CD14-positive monocyte (primary cell): Measurements from ENCODE around the gene FRMD4A. TPM values are rescaled to one million over a fixed set of nuclear protein-coding genes. Genes with fewer than 3 reads are reported as not detected.

Experiments used
- DNase-seq, 3 donors: peaks; one replicate each; pipeline ENCODE4 v3.0.0-alpha.2; 2011 to 2022
- H2AFZ ChIP-seq: 2 replicates; pipeline ENCODE4 v1.6.0; 2012; ENCODE audit warnings: mild to moderate bottlenecking, low read depth, low read length, inconsistent platforms; ENCODE audit not compliant: insufficient read depth, poor library complexity, severe bottlenecking
- H3K27ac ChIP-seq, 2 donors: 1 replicate in 1 of 2; 2 replicates in 1 of 2; pipeline ENCODE4 v1.5.1; 2012 to 2013; ENCODE audit warnings: low read length in 2 of 2, control low read depth in 1 of 2, inconsistent platforms in 1 of 2, low read depth in 1 of 2, mild to moderate bottlenecking in 1 of 2
- H3K27me3 ChIP-seq, 2 donors: one replicate each; pipeline versions ENCODE4 v1.6.0 to v1.6.1; 2011 to 2013; ENCODE audit warnings: low read length in 2 of 2; ENCODE audit not compliant: control insufficient read depth in 2 of 2, insufficient read depth in 2 of 2
- H3K36me3 ChIP-seq, 2 donors: replicated peaks in 1 of 2; 1 replicate in 1 of 2; 2 replicates in 1 of 2; pipeline versions ENCODE4 v1.5.1 to v1.6.1; 2012 to 2013; ENCODE audit warnings: low read length in 2 of 2, control low read depth in 1 of 2, inconsistent platforms in 1 of 2, mild to moderate bottlenecking in 1 of 2; ENCODE audit not compliant: insufficient read depth in 2 of 2, control insufficient read depth in 1 of 2
- H3K4me1 ChIP-seq, 2 donors: 1 replicate in 1 of 2; 2 replicates in 1 of 2; pipeline versions ENCODE4 v1.5.1 to v1.6.1; 2012 to 2013; ENCODE audit warnings: low read length in 2 of 2, control low read depth in 1 of 2, inconsistent platforms in 1 of 2, mild to moderate bottlenecking in 1 of 2, moderate library complexity in 1 of 2; ENCODE audit not compliant: insufficient read depth in 2 of 2, control insufficient read depth in 1 of 2
- H3K4me2 ChIP-seq: replicated peaks from 2 replicates; pipeline ENCODE3; 2012; ENCODE audit warnings: low read length, moderate library complexity, mild to moderate bottlenecking; ENCODE audit not compliant: poor library complexity, severe bottlenecking; ENCODE audit errors: extremely low read depth
- H3K4me3 ChIP-seq, 3 experiments: fragments of 200-600 bp in 1 of 3; sonication (generic) in 1 of 3; replicated peaks in 1 of 3; 1 replicate in 2 of 3; 2 replicates in 1 of 3; pipeline ENCODE4 v1.5.1; 2011 to 2013; ENCODE audit warnings: low read length in 3 of 3, mild to moderate bottlenecking in 3 of 3, control low read depth in 2 of 3, low read depth in 2 of 3, inconsistent platforms in 1 of 3, moderate library complexity in 1 of 3
- H3K79me2 ChIP-seq: 2 replicates; pipeline ENCODE4 v1.6.0; 2012; ENCODE audit warnings: mild to moderate bottlenecking, control low read depth, inconsistent platforms, low read length, moderate library complexity; ENCODE audit not compliant: insufficient read depth
- H3K9ac ChIP-seq: 2 replicates; pipeline ENCODE4 v1.6.0; 2017; ENCODE audit warnings: low read length, mild to moderate bottlenecking; ENCODE audit not compliant: insufficient read depth, poor library complexity, severe bottlenecking
- H3K9me3 ChIP-seq, 2 donors: replicated peaks in 1 of 2; 1 replicate in 1 of 2; 2 replicates in 1 of 2; pipeline versions ENCODE4 v1.5.1 to v1.6.1; 2012 to 2013; ENCODE audit warnings: low read length in 2 of 2, control low read depth in 1 of 2; ENCODE audit not compliant: control insufficient read depth in 1 of 2, insufficient read depth in 1 of 2
- H4K20me1 ChIP-seq: 2 replicates; pipeline ENCODE4 v1.6.0; 2012; ENCODE audit warnings: mild to moderate bottlenecking, low read length, control low read depth, moderate library complexity; ENCODE audit not compliant: insufficient read depth
- H3K27ac Mint-ChIP-seq, 7 donors: one replicate each; pipeline ENCODE4 v1.8.0; 2020; ENCODE audit warnings: mild to moderate bottlenecking in 7 of 7, mixed read lengths in 7 of 7, moderate library complexity in 6 of 7, inconsistent platforms in 2 of 7
- H3K27me3 Mint-ChIP-seq, 3 donors: one replicate each; pipeline ENCODE4 v1.8.0; 2021 to 2022; ENCODE audit warnings: low read depth in 3 of 3, mild to moderate bottlenecking in 3 of 3, mixed read lengths in 3 of 3, moderate library complexity in 3 of 3, inconsistent platforms in 1 of 3
- H3K36me3 Mint-ChIP-seq, 2 donors: one replicate each; pipeline ENCODE4 v1.8.0; 2020; ENCODE audit warnings: mixed read lengths in 2 of 2, inconsistent platforms in 1 of 2, mild to moderate bottlenecking in 1 of 2
- H3K4me1 Mint-ChIP-seq: one replicate; pipeline ENCODE4 v1.8.0; 2020; ENCODE audit warnings: mild to moderate bottlenecking, mixed read lengths
- H3K4me3 Mint-ChIP-seq, 2 donors: one replicate each; pipeline ENCODE4 v1.8.0; 2020; ENCODE audit warnings: mild to moderate bottlenecking in 2 of 2, mixed read lengths in 2 of 2, moderate library complexity in 1 of 2
- H3K9me3 Mint-ChIP-seq, 7 donors: one replicate each; pipeline ENCODE4 v1.8.0; 2020 to 2022; ENCODE audit warnings: mixed read lengths in 7 of 7, mild to moderate bottlenecking in 6 of 7, moderate library complexity in 6 of 7, inconsistent platforms in 2 of 7
- WGBS: methylation state at CpG from one replicate; pipeline ENCODE4 v1.1.5; 2013; ENCODE audit warnings: missing lambda C conversion rate; ENCODE audit not compliant: insufficient coverage; 5-methylcytosine and 5-hydroxymethylcytosine counted together
- intact Hi-C, 2 donors: fragments of 100-400 bp; cut with micrococcal nuclease; formaldehyde crosslinking; loops; one replicate each; pipeline versions ENCODE4 v1.15.0 to v1.15.1; 2023
- polyA plus RNA-seq, 3 donors: library from polyadenylated mRNA; depleted of rRNA in 1 of 3; unstranded in 2 of 3; stranded (reverse) in 1 of 3; fragments of 300-500 nt in 2 of 3; fragments of >200 nt in 1 of 3; fragmentation: Illumina TruSeq in 2 of 3; gene quantifications; 1 replicate in 2 of 3; 2 replicates in 1 of 3; pipeline ENCODE4 v1.2.3, GENCODE V29; 2012 to 2021
- TF ChIP-seq, protein P1 (sequence below): fragments of 200-600 bp; IDR thresholded peaks from one replicate; pipeline ENCODE4 v1.8.0; 2022; ENCODE audit warnings: antibody characterized with exemption, mild to moderate bottlenecking

The FRMD4A gene
- polyA plus RNA-seq, 3 donors, result 0.12 TPM; not detected in 2

GRCh38 chr10:13758312-13758711 lies 572.4 kb downstream of the FRMD4A start:
- Histone ChIP-seq H3K36me3 (no peaks in the 10 kb centered on the region), H3K4me1 (peaks cover 16 to 19% of the 10 kb centered on the region in 2 donors), H3K27me3 (no peaks in the 10 kb centered on the region), H2AFZ (no peak overlapping the region), H3K9me3 (no peaks in the 10 kb centered on the region), H3K27ac (no peak overlapping the region), H3K9ac (no peak overlapping the region), H3K79me2 (no peaks in the 10 kb centered on the region), H4K20me1 (no peaks in the 10 kb centered on the region), H3K4me2 (no peak overlapping the region), H3K4me3 (no peak overlapping the region)
- no peak for DNase-seq
- Mint-ChIP-seq H3K4me3 (no peak overlapping the region), H3K27ac (no peak overlapping the region), H3K36me3 (no peaks in the 10 kb centered on the region), H3K4me1 (peaks cover 21% of the 10 kb centered on the region), H3K27me3 (peaks cover 0 to 4% (median 0%) of the 10 kb centered on the region in 3 donors), H3K9me3 (peaks cover 0 to 3% (median 0%) of the 10 kb centered on the region in 7 donors)
- intact Hi-C loops, result no loop called here
- 75% methylated on average over 2 of the region's 3 CpGs for WGBS
- TF ChIP-seq, protein P1, sequence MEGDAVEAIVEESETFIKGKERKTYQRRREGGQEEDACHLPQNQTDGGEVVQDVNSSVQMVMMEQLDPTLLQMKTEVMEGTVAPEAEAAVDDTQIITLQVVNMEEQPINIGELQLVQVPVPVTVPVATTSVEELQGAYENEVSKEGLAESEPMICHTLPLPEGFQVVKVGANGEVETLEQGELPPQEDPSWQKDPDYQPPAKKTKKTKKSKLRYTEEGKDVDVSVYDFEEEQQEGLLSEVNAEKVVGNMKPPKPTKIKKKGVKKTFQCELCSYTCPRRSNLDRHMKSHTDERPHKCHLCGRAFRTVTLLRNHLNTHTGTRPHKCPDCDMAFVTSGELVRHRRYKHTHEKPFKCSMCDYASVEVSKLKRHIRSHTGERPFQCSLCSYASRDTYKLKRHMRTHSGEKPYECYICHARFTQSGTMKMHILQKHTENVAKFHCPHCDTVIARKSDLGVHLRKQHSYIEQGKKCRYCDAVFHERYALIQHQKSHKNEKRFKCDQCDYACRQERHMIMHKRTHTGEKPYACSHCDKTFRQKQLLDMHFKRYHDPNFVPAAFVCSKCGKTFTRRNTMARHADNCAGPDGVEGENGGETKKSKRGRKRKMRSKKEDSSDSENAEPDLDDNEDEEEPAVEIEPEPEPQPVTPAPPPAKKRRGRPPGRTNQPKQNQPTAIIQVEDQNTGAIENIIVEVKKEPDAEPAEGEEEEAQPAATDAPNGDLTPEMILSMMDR, result no peak

GRCh38 chr10:13754277-13754676 lies 576.4 kb downstream of the FRMD4A start:
- Histone ChIP-seq H3K36me3 (no peaks in the 10 kb centered on the region), H4K20me1 (no peaks in the 10 kb centered on the region), H3K4me1 (peaks cover 16 to 19% of the 10 kb centered on the region in 2 donors), H2AFZ (no peak overlapping the region), H3K27ac (no peak overlapping the region), H3K9me3 (no peaks in the 10 kb centered on the region), H3K79me2 (no peaks in the 10 kb centered on the region), H3K4me2 (no peak overlapping the region), H3K27me3 (no peaks in the 10 kb centered on the region), H3K9ac (no peak overlapping the region), H3K4me3 (no peak overlapping the region)
- Mint-ChIP-seq H3K4me1 (peaks cover 23% of the 10 kb centered on the region), H3K9me3 (no peaks in the 10 kb centered on the region), H3K27ac (no peak overlapping the region), H3K36me3 (no peaks in the 10 kb centered on the region), H3K27me3 (peaks cover 2% of the 10 kb centered on the region in 3 donors), H3K4me3 (no peak overlapping the region)
- intact Hi-C loops, result no loop called here
- TF ChIP-seq, protein P1, result no peak
- DNase-seq, result no peak
- no CpG with 5 or more reads among the region's 2 CpGs for WGBS
